Ishikawa (cell line): ENCODE results near the gene CSNK2A2.

Experiments used
- CEBPB ChIP-seq: IDR thresholded peaks from 2 replicates; pipeline ENCODE4 v1.6.1; 2012
- CREB1 ChIP-seq: IDR thresholded peaks from 2 replicates; pipeline ENCODE4 v1.6.1; 2012; ENCODE audit warnings: low read depth
- EGR1 ChIP-seq: IDR thresholded peaks from 2 replicates; pipeline ENCODE4 v1.6.1; 2012
- EP300 ChIP-seq: IDR thresholded peaks from 2 replicates; pipeline ENCODE4 v1.6.1; 2012; ENCODE audit warnings: borderline replicate concordance
- FOXM1 ChIP-seq: IDR thresholded peaks from 2 replicates; pipeline ENCODE4 v1.6.1; 2012; ENCODE audit warnings: low read depth, borderline replicate concordance
- NFIC ChIP-seq: IDR thresholded peaks from 2 replicates; pipeline ENCODE4 v1.6.1; 2012
- RAD21 ChIP-seq: IDR thresholded peaks from 2 replicates; pipeline ENCODE4 v1.6.1; 2012; ENCODE audit warnings: low read depth
- TAF1 ChIP-seq: IDR thresholded peaks from 2 replicates; pipeline ENCODE4 v1.6.1; 2012; ENCODE audit warnings: low read depth, mild to moderate bottlenecking
- TCF12 ChIP-seq: IDR thresholded peaks from 2 replicates; pipeline ENCODE4 v1.6.1; 2012; ENCODE audit warnings: low read depth
- YY1 ChIP-seq: IDR thresholded peaks from 2 replicates; pipeline ENCODE4 v1.6.1; 2012; ENCODE audit warnings: low read depth
- TF ChIP-seq, protein P1 (sequence below): IDR thresholded peaks from 2 replicates; pipeline ENCODE4 v1.6.1; 2012
- TF ChIP-seq, protein P2 (sequence below): IDR thresholded peaks from 2 replicates; pipeline ENCODE4 v1.6.1; 2012

DNA sequence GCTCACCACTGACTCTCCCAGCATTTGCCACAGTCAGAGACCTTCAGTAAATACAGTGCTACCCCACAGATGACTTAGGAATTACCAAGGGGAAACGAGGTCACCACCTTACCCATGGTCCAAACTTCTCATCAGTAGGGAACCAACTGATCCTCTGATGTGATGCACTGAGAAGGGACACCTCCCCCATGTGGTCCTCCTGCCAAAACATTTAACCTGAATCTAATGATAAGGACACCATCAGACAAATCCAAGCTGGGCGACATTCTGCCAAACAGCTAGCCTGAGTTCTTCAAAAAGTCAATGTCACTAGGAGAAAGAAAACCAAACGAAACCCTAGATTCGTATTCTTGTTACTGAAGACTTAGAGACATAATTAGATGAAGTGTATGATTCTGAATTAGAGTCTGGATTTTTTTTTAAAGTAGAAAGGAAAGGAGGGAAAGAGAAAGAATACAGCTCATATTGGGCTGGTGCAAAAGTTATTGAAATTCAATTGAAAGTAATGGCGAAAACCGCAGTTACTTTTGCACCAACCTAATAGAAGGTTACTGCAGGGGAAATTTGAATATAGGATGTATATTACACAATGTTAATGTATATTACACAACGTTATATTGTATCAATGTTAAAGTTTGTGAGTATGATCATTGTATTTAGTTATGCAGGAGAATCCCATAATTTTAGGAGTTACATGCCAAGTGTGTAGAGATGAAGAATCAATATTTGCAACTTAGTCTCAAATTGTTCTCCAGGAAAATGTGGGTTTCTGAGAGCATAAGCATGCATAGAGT lies 2.3 kb upstream of the CSNK2A2 start:
- TF ChIP-seq, protein P1, sequence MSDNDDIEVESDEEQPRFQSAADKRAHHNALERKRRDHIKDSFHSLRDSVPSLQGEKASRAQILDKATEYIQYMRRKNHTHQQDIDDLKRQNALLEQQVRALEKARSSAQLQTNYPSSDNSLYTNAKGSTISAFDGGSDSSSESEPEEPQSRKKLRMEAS: no peak
- TF ChIP-seq TCF12 (no peak), YY1 (no peak), RAD21 (no peak), FOXM1 (no peak), CREB1 (no peak), EP300 (no peak), TAF1 (no peak), CEBPB (no peak), EGR1 (no peak), NFIC (no peak)
- TF ChIP-seq, protein P2, sequence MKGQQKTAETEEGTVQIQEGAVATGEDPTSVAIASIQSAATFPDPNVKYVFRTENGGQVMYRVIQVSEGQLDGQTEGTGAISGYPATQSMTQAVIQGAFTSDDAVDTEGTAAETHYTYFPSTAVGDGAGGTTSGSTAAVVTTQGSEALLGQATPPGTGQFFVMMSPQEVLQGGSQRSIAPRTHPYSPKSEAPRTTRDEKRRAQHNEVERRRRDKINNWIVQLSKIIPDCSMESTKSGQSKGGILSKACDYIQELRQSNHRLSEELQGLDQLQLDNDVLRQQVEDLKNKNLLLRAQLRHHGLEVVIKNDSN: no peak
